Sciatic nerve (tissue), 2 donors: ENCODE data around the gene CAPN9. TPM values are rescaled to one million over a fixed set of nuclear protein-coding genes. Genes with fewer than 3 reads are reported as not detected.
"Not testable (repeated sequence)": the region's sequence is repeated elsewhere in the genome, so short reads cannot be mapped to it uniquely, and the experiment has no call there.

ENCODE experiments used
- ATAC-seq: fragments of 200-7000 bp; cut with Tn5 transposase; one replicate; pipeline ENCODE4 v1.9.1; 2020; ENCODE audit warnings: mild to moderate bottlenecking, moderate library complexity
- DNase-seq: peaks from one replicate; pipeline ENCODE4 v3.0.0-alpha.2; 2020; ENCODE audit warnings: low spot score
- intact Hi-C: fragments of 100-400 bp; cut with DNase I; formaldehyde crosslinking; loops from one replicate; pipeline ENCODE4 v1.14.2; 2022
- total RNA-seq: library from RNA; stranded (reverse); fragmentation: NEBNext Ultra II Directional; extraction: Animal tissue kit (Norgen Biotek cat#: 25700); gene quantifications from one replicate; pipeline ENCODE4 v1.2.1, GENCODE V29; 2021
- donor health status: DM: no; HTN: no; CAD: no.
- donor health status: DM: no; HTN: no; CAD: no.

CAPN9 gene
- total RNA-seq, 1 donor from 2014 or later: 0.13 TPM

GRCh38 chr1:230831771-230832170 is 84.6 kb downstream of the CAPN9 start:
- DNase-seq (no peak), ATAC-seq (no peak)
- intact Hi-C loops: no loop called here

- no peak for DNase-seq
- ATAC-seq: no peak
- intact Hi-C loops: no loop called here
Observed at GRCh38 chr1:230832476-230832875, 85.3 kb downstream of the CAPN9 start.

- DNase-seq (no peak), ATAC-seq (no peak)
- intact Hi-C loops: no loop called here
Observed at GRCh38 chr1:230833511-230833910, 86.3 kb downstream of the CAPN9 start.

- no peak for ATAC-seq
- intact Hi-C loops: no loop called here
- DNase-seq: no peak
Observed at GRCh38 chr1:230834292-230834691, 87.1 kb downstream of the CAPN9 start.

GRCh38 chr1:230836347-230836746 is 89.2 kb downstream of the CAPN9 start:
- intact Hi-C loops: no loop called here
- ATAC-seq (no peak), DNase-seq (no peak)

GRCh38 chr1:230836793-230837192 is 89.6 kb downstream of the CAPN9 start:
- intact Hi-C loops: no loop called here
- DNase-seq (no peak), ATAC-seq (no peak)

DNA sequence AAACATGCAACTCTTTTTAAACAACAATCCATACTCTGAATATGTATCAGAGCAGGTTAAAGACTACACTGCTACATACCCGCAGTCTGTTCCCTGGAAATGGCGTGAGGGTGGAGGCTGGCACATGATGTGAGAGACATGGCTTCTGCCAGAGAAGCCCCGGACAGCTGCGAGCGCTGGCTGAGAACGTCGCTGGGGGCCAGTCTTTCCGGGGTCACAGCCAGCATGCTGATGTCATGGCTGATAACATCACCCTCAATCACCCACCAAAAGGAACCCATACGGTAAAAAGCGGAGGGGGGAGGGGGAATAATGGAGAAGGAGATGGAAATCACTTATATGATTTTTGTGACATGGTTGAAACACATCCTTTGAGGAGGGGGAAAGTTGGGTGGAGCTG is 92.0 kb downstream of the CAPN9 start:
- intact Hi-C loops: no loop called here
- DNase-seq: no peak
- ATAC-seq: no peak

DNA sequence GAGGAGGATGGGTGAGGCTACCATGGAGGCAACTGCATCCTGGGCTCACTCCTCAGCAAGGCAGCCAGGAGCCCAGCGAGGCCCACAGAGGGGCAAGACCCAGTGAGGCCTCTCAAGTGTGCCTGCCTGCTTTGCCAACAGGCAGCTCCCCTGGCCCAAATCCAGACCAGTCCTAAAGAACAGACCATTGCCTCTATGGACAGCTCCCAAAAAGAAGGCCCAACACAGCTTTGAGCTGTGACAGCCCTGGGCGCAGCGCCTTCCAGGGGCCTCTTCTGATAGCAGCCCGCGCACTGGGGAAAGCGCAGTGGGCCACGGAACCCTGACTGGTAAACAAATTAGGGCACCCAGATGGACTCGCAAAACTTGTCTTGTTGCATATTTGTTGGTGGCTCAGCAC is 95.6 kb downstream of the CAPN9 start:
- intact Hi-C loops: no loop called here
- ATAC-seq (no peak), DNase-seq (no peak)

- DNase-seq (no peak), ATAC-seq (no peak)
- intact Hi-C loops: no loop called here
Observed at GRCh38 chr1:230843503-230844309, 96.5 kb downstream of the CAPN9 start.

GRCh38 chr1:230844561-230844960 is 97.4 kb downstream of the CAPN9 start:
- DNase-seq: no peak
- no peak for ATAC-seq
- intact Hi-C loops: no loop called here

- ATAC-seq, DNase-seq, intact Hi-C loops: not testable (repeated sequence)
Observed at GRCh38 chr1:230845184-230845583, 98.0 kb downstream of the CAPN9 start.

GRCh38 chr1:230848235-230848634 is 101.0 kb downstream of the CAPN9 start:
- intact Hi-C loops: no loop called here
- DNase-seq (no peak), ATAC-seq (no peak)

GRCh38 chr1:230849451-230850224 is 102.5 kb downstream of the CAPN9 start:
- intact Hi-C loops: no loop called here
- peak; percentile 91 for ATAC-seq
- DNase-seq: no peak

- intact Hi-C loops: no loop called here
- ATAC-seq (peak; percentile 36), DNase-seq (no peak)
Observed at GRCh38 chr1:230850547-230850946, 103.4 kb downstream of the CAPN9 start.

DNA sequence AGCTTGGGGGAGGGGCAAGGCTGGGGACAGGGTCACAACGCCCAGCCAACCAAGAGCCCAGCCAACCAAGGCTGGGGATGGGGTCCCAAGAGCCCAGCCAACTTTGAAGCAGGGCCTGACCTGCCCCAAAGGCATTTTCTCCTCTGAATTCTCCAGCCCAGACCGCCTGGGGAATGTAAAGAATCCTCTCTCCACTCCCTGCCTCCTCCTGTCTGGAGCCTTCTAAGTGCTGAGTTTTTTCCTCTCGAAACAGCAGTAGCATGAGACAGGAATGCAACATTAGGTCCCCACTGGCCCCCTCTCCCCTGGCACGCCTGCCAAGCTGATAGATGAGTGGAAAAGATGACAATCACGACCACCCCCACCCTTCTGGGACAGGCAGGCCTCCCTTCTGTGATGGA is 104.1 kb downstream of the CAPN9 start:
- ATAC-seq (no peak), DNase-seq (no peak)
- intact Hi-C loops: no loop called here

Other genes with a start within 250 kb of the CAPN9 start
- gene COG2, start 104.9 kb upstream of the CAPN9 start, total RNA-seq: 21.2 TPM
- 13.0 TPM for gene AGT, start 33.3 kb upstream of the CAPN9 start, total RNA-seq
- gene C1orf198, start 121.1 kb downstream of the CAPN9 start, total RNA-seq: 121 TPM
- gene TTC13, start 231.5 kb downstream of the CAPN9 start, total RNA-seq: 21.2 TPM
- 11.0 TPM for gene ARV1, start 231.7 kb downstream of the CAPN9 start, total RNA-seq